ENCODE results near the gene DHX29. TPM values are rescaled to one million over a fixed set of nuclear protein-coding genes. Genes with fewer than 3 reads are reported as not detected.

Gene DHX29
- total RNA-seq, 1 donor from 2014 or later = 22.5 TPM

GRCh38 chr5:55289808-55290207 lies 17.7 kb downstream of the DHX29 start:
- Histone ChIP-seq H3K4me1 (no peaks in the 10 kb centered on the region), H3K9me3 (replicated peaks) (peaks cover 1% of the 10 kb centered on the region), H3K36me3 (peaks cover 100% of the 10 kb centered on the region), H3K27me3 (ENCODE audit: low read depth) (no peaks in the 10 kb centered on the region), H3K4me3 (no peak overlapping the region), H3K27ac (replicated peaks) (no peak overlapping the region)
- TF ChIP-seq CTCF (IDR thresholded peaks at IDR 0.05; ENCODE audit: borderline replicate concordance) = no peak
- DNase-seq = no peak
- intact Hi-C loops (cut with micrococcal nuclease) = no loop called here

- DNase-seq = no peak
- H3K36me3 ChIP-seq = peaks cover 99% of the 10 kb centered on the region
- no peaks in the 10 kb centered on the region for H3K9me3 ChIP-seq (replicated peaks)
- no peak for TF ChIP-seq CTCF (IDR thresholded peaks at IDR 0.05; ENCODE audit: borderline replicate concordance)
- no peak overlapping the region for H3K4me3 ChIP-seq
- H3K27me3 ChIP-seq (ENCODE audit: low read depth) = no peaks in the 10 kb centered on the region
- H3K27ac ChIP-seq (replicated peaks) = no peak overlapping the region
- intact Hi-C loops (cut with micrococcal nuclease) = no loop called here
- no peaks in the 10 kb centered on the region for H3K4me1 ChIP-seq
These were observed 21.0 kb downstream of the DHX29 start for GRCh38 chr5:55286411-55286933.

- DNase-seq = no peak
- no peak for TF ChIP-seq CTCF (IDR thresholded peaks at IDR 0.05; ENCODE audit: borderline replicate concordance)
- H3K27ac ChIP-seq (replicated peaks) = no peak overlapping the region
- no peaks in the 10 kb centered on the region for H3K9me3 ChIP-seq (replicated peaks)
- peaks cover 99% of the 10 kb centered on the region for H3K36me3 ChIP-seq
- intact Hi-C loops (cut with micrococcal nuclease) = no loop called here
- no peaks in the 10 kb centered on the region for H3K27me3 ChIP-seq (ENCODE audit: low read depth)
- no peak overlapping the region for H3K4me3 ChIP-seq
- H3K4me1 ChIP-seq = no peaks in the 10 kb centered on the region
These were observed 28.7 kb downstream of the DHX29 start for GRCh38 chr5:55278778-55279177.

- Histone ChIP-seq H3K27ac (replicated peaks) (no peak overlapping the region), H3K36me3 (peaks cover 100% of the 10 kb centered on the region), H3K9me3 (replicated peaks) (no peaks in the 10 kb centered on the region), H3K4me1 (no peaks in the 10 kb centered on the region), H3K27me3 (ENCODE audit: low read depth) (no peaks in the 10 kb centered on the region), H3K4me3 (no peak overlapping the region)
- TF ChIP-seq CTCF (IDR thresholded peaks at IDR 0.05; ENCODE audit: borderline replicate concordance) = no peak
- intact Hi-C loops (cut with micrococcal nuclease) = no loop called here
- no peak for DNase-seq
These were observed 30.7 kb downstream of the DHX29 start for GRCh38 chr5:55276771-55277170.

- Histone ChIP-seq H3K27ac (replicated peaks) (no peak overlapping the region), H3K36me3 (peaks cover 97% of the 10 kb centered on the region), H3K4me1 (no peaks in the 10 kb centered on the region), H3K9me3 (replicated peaks) (no peaks in the 10 kb centered on the region), H3K4me3 (no peak overlapping the region), H3K27me3 (ENCODE audit: low read depth) (no peaks in the 10 kb centered on the region)
- no peak for DNase-seq
- TF ChIP-seq CTCF (IDR thresholded peaks at IDR 0.05; ENCODE audit: borderline replicate concordance) = no peak
- intact Hi-C loops (cut with micrococcal nuclease) = no loop called here
These were observed 49.2 kb downstream of the DHX29 start for GRCh38 chr5:55258339-55258738.

All from left ventricle myocardium inferior (tissue), 1 donor.